SU-DHL-6 (cell line): ENCODE data around the gene KMT2D.

ENCODE experiments used
- EZH2phosphoT487 ChIP-seq: fragments of 200-600 bp; sonication (generic), shearing (Covaris generic); conservative IDR thresholded peaks from 2 replicates; pipeline ENCODE4 v1.6.1; 2018; ENCODE audit warnings: mild to moderate bottlenecking, antibody characterized with exemption, low read length, moderate library complexity, mixed read lengths
- TF ChIP-seq, protein P1 (sequence below): fragments of 200-600 bp; sonication (generic); IDR thresholded peaks from one replicate; pipeline ENCODE4 v1.5.1; 2017; ENCODE audit warnings: antibody characterized with exemption, mild to moderate bottlenecking, low read length, moderate library complexity; ENCODE audit not compliant: insufficient read depth, poor library complexity, severe bottlenecking

- TF ChIP-seq, protein P1, sequence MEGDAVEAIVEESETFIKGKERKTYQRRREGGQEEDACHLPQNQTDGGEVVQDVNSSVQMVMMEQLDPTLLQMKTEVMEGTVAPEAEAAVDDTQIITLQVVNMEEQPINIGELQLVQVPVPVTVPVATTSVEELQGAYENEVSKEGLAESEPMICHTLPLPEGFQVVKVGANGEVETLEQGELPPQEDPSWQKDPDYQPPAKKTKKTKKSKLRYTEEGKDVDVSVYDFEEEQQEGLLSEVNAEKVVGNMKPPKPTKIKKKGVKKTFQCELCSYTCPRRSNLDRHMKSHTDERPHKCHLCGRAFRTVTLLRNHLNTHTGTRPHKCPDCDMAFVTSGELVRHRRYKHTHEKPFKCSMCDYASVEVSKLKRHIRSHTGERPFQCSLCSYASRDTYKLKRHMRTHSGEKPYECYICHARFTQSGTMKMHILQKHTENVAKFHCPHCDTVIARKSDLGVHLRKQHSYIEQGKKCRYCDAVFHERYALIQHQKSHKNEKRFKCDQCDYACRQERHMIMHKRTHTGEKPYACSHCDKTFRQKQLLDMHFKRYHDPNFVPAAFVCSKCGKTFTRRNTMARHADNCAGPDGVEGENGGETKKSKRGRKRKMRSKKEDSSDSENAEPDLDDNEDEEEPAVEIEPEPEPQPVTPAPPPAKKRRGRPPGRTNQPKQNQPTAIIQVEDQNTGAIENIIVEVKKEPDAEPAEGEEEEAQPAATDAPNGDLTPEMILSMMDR: no peak
- TF ChIP-seq EZH2phosphoT487: no peak
Observed at GRCh38 chr12:49023812-49024211, 36.8 kb downstream of the KMT2D start.
